GM12878 (cell line): Measurements from ENCODE around the gene CBFA2T3. TPM values are rescaled to one million over a fixed set of nuclear protein-coding genes. Genes with fewer than 3 reads are reported as not detected.

Source experiments
- ATAC-seq: fragments of 200-7000 bp; cut with Tn5 transposase; 3 replicates; pipeline ENCODE4 v1.9.1; 2020; ENCODE audit warnings: mild to moderate bottlenecking, moderate library complexity
- BruUV-seq: library from RNA; stranded (reverse); fragments of 400-500 nt; replicated peaks from 2 replicates; lab custom pipeline; 2021; lab: Mats Ljungman, UMichigan
- CTCF ChIA-PET: fragments of 300-600 bp; sonication (Branson Sonifier 250); formaldehyde crosslinking; extraction: SDS; loops from one replicate; lab custom pipeline; 2021; ENCODE audit warnings: inconsistent platforms; lab: Yijun Ruan, JAX
- POLR2A ChIA-PET: fragments of 350-600 bp; formaldehyde crosslinking; extraction: SDS; loops from one replicate; lab custom pipeline; 2021; ENCODE audit warnings: inconsistent platforms; lab: Charles Lee
- RAD21 ChIA-PET: fragments of 300-600 bp; sonication (Branson Sonifier 250); formaldehyde crosslinking; loops from one replicate; lab custom pipeline; 2023; ENCODE audit warnings: antibody characterized with exemption; ENCODE audit not compliant: unreplicated experiment; lab: Charles Lee
- SMC1A ChIA-PET: fragments of 300-600 bp; sonication (Branson Sonifier 250); formaldehyde crosslinking; loops from one replicate; lab custom pipeline; 2023; ENCODE audit not compliant: unreplicated experiment, uncharacterized antibody; lab: Charles Lee
- DNase-seq: peaks from one replicate; pipeline ENCODE4 v3.0.0-alpha.2; 2011; ENCODE audit warnings: low read depth, low spot score
- FAIRE-seq: peaks from 3 replicates; lab custom pipeline; 2011; peaks lifted over from hg19 to GRCh38; lab: Jason Lieb, UNC
- H2AFZ ChIP-seq: 2 replicates; pipeline ENCODE4 v1.6.0; 2011; ENCODE audit warnings: low read depth, low read length, control low read depth; ENCODE audit not compliant: control insufficient read depth
- H3K27ac ChIP-seq: 2 replicates; pipeline ENCODE4 v1.5.1; 2011; ENCODE audit warnings: control low read depth; ENCODE audit not compliant: control insufficient read depth, insufficient read depth
- H3K27me3 ChIP-seq, 2 experiments: replicated peaks in 1 of 2; 2 replicates each; pipeline versions ENCODE4 v1.6.0 to v1.6.1; 2011; ENCODE audit warnings: low read length in 1 of 2; ENCODE audit not compliant: control insufficient read depth in 2 of 2, insufficient read depth in 2 of 2
- H3K36me3 ChIP-seq, 2 experiments: 2 replicates each; pipeline ENCODE4 v1.5.1; 2011; ENCODE audit warnings: low read length in 1 of 2; ENCODE audit not compliant: control insufficient read depth in 2 of 2, insufficient read depth in 2 of 2
- H3K4me1 ChIP-seq: 2 replicates; pipeline ENCODE4 v1.6.1; 2011; ENCODE audit warnings: mild to moderate bottlenecking, low read length, moderate library complexity, mixed read lengths; ENCODE audit not compliant: control insufficient read depth, insufficient read depth
- H3K4me2 ChIP-seq: 2 replicates; pipeline ENCODE4 v1.6.0; 2011; ENCODE audit warnings: control low read depth; ENCODE audit not compliant: control insufficient read depth, insufficient read depth
- H3K4me3 ChIP-seq: fragments of 200-600 bp; sonication (generic); 2 replicates; pipeline ENCODE4 v1.5.1; 2016
- H3K79me2 ChIP-seq: 2 replicates; pipeline ENCODE4 v1.6.0; 2011; ENCODE audit warnings: low read length; ENCODE audit not compliant: control insufficient read depth, insufficient read depth
- H3K9ac ChIP-seq: 2 replicates; pipeline ENCODE4 v1.8.0; 2011; ENCODE audit warnings: low read length, control low read depth, mixed read lengths; ENCODE audit not compliant: control insufficient read depth, insufficient read depth
- H3K9me3 ChIP-seq: replicated peaks from 3 replicates; pipeline ENCODE4 v1.5.1; 2011; ENCODE audit warnings: mild to moderate bottlenecking, low read length; ENCODE audit not compliant: control insufficient read depth, insufficient read depth
- H4K20me1 ChIP-seq: 2 replicates; pipeline ENCODE4 v1.6.0; 2011; ENCODE audit not compliant: control insufficient read depth, insufficient read depth
- BHLHE40 ChIP-seq, 2 experiments: fragments of 450-650 bp in 1 of 2; IDR thresholded peaks; 2 replicates each; pipeline ENCODE4 v1.6.1; 2011 to 2017; ENCODE audit warnings: low read depth in 2 of 2, borderline replicate concordance in 1 of 2, improper control_type of control experiment in 1 of 2, low read length in 1 of 2, mild to moderate bottlenecking in 1 of 2
- JUNB ChIP-seq: IDR thresholded peaks from 2 replicates; pipeline ENCODE4 v1.6.1; 2016; ENCODE audit warnings: antibody characterized with exemption, mild to moderate bottlenecking
- KAT2A ChIP-seq: conservative IDR thresholded peaks from 2 replicates; pipeline ENCODE4 v1.6.1; 2011; ENCODE audit warnings: low read depth, low read length; ENCODE audit not compliant: control insufficient read depth
- MEF2A ChIP-seq: IDR thresholded peaks from 2 replicates; pipeline ENCODE4 v1.6.1; 2011; ENCODE audit warnings: low read depth, mild to moderate bottlenecking, low read length, moderate library complexity; ENCODE audit not compliant: insufficient read depth
- NBN ChIP-seq: fragments of 450-650 bp; IDR thresholded peaks from 2 replicates; pipeline ENCODE4 v1.6.1; 2016
- PML ChIP-seq: IDR thresholded peaks from 2 replicates; pipeline ENCODE4 v1.6.1; 2012; ENCODE audit warnings: low read length, inconsistent platforms
- SP1 ChIP-seq: IDR thresholded peaks from one replicate; pipeline ENCODE4 v1.6.1; 2011; ENCODE audit warnings: low read depth, low read length
- SRF ChIP-seq, 2 experiments: IDR thresholded peaks; 2 replicates each; pipeline ENCODE4 v1.6.1; 2011; ENCODE audit warnings: low read depth in 2 of 2, low read length in 2 of 2, mild to moderate bottlenecking in 1 of 2, moderate library complexity in 1 of 2
- SUPT20H ChIP-seq: IDR thresholded peaks from 2 replicates; pipeline ENCODE4 v1.6.1; 2011; ENCODE audit warnings: low read depth, mild to moderate bottlenecking, low read length, moderate library complexity, borderline replicate concordance; ENCODE audit not compliant: control insufficient read depth
- TCF3 ChIP-seq: IDR thresholded peaks from 2 replicates; pipeline ENCODE4 v1.6.1; 2012; ENCODE audit warnings: low read depth, mild to moderate bottlenecking, low read length, borderline replicate concordance; ENCODE audit not compliant: insufficient read depth
- ZSCAN29 ChIP-seq: fragments of 450-650 bp; IDR thresholded peaks from 2 replicates; pipeline ENCODE4 v1.6.1; 2017; ENCODE audit warnings: mild to moderate bottlenecking, moderate library complexity
- WGBS: methylation state at CpG from one replicate; pipeline ENCODE4 v1.1.6; 2016; ENCODE audit warnings: low lambda C conversion rate; ENCODE audit not compliant: insufficient replicate concordance, insufficient coverage; ENCODE audit errors: missing lambda C conversion rate; 5-methylcytosine and 5-hydroxymethylcytosine counted together
- in situ Hi-C: fragments of 300-500 bp; cut with MboI; formaldehyde crosslinking; loops from 9 replicates; pipeline ENCODE4 v1.14.3; 2018; ENCODE audit warnings: mixed read lengths
- intact Hi-C: fragments of 100-400 bp; cut with micrococcal nuclease; formaldehyde crosslinking; loops from one replicate; pipeline ENCODE4 v1.14.2; 2022; ENCODE audit not compliant: unreplicated experiment
- polyA plus RNA-seq, 11 experiments: library from polyadenylated mRNA; depleted of rRNA in 4 of 11; unstranded in 6 of 11; stranded (reverse) in 5 of 11; fragments of >200 nt; fragmentation: Nextera tagmentation in 4 of 11; fragmentation: Illumina TruSeq in 1 of 11; extraction: Ambion mirVana in 4 of 11; extraction: Trizol in 1 of 11; gene quantifications; 1 replicate in 1 of 11; 2 replicates in 10 of 11; pipeline versions ENCODE4 v1.2.1 to v1.2.3, GENCODE V29; 2011 to 2016; ENCODE audit warnings: inconsistent platforms in 2 of 11, missing spikeins in 2 of 11, low read depth in 1 of 11
- total RNA-seq, 4 experiments: library from RNA; depleted of rRNA in 3 of 4; stranded (reverse); fragments of >200 nt in 3 of 4; fragmentation: Illumina TruSeq in 1 of 4; extraction: Trizol in 1 of 4; gene quantifications; 2 replicates each; pipeline versions ENCODE4 v1.2.1 to v1.2.3, GENCODE V29; 2013 to 2021
- TF ChIP-seq, protein P1 (sequence below): IDR thresholded peaks from 2 replicates; pipeline ENCODE4 v1.6.1; 2012; ENCODE audit warnings: low read depth, low read length, improper control_type of control experiment
- TF ChIP-seq, protein P2 (sequence below): fragments of 150-350 bp; IDR thresholded peaks from 2 replicates; pipeline ENCODE4 v1.6.1; 2014; ENCODE audit warnings: mild to moderate bottlenecking, low read depth, low read length
- TF ChIP-seq, protein P3 (sequence below): fragments of 450-650 bp; IDR thresholded peaks from 2 replicates; pipeline ENCODE4 v1.6.1; 2017; ENCODE audit warnings: mild to moderate bottlenecking

Gene CBFA2T3
- total and polyA plus RNA-seq, 10 of the 15 experiments (the other 5 are each of a cell fraction or from before 2014, with no cell fraction given): 0.69 to 42.6 (median 4.5) TPM

DNA sequence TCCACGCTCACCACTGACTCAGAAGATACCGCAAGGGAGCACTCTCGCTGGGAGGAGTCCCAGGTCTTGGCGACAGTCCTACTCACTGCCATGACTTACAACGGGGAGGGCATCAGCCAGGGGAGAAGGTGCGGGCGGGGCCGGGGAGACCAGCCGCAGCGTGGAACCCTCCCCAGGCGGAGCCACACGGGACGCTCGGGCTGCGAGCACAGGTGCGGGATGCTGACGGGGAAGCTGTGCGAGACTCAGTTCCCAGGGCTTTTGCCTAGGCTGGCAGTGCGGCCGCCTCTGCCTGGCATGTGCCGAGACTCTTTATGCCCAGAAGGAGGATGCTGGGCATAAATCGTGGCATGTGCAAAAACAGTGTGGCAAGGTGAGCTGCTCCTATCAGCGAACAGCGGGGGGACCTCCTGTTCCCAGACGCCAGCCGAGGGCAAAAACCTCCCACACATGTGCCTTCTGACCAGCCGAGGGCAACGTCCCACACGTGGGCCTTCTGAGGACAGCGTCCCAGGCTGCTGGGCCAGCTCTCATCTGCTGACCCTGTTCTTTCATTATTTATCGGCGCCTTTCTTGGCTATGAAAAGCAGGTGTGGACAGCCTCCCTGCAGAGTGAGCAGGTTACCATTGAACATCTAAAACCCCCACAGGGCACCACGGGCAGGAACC, 126.3 kb downstream of the CBFA2T3 start:
- Histone ChIP-seq H3K4me1 (peaks cover 12% of the 10 kb centered on the region), H3K27me3 (no peaks in the 10 kb centered on the region), H3K9me3 (no peaks in the 10 kb centered on the region), H2AFZ (no peak overlapping the region), H3K9ac (no peak overlapping the region), H3K27ac (no peak overlapping the region), H3K4me3 (no peak overlapping the region), H4K20me1 (0 out of 2 replicates have a peak, but pooled peaks cover 2% of the 10 kb centered on the region), H3K79me2 (no peaks in the 10 kb centered on the region), H3K36me3 (no peaks in the 10 kb centered on the region; a peak in 1 of 4 replicates)
- POLR2A ChIA-PET: interaction anchor here (1.1 kb wide), 1 partner anchor 31 kb away, joined by 3 read pairs; no protein-coding TSS in a partner anchor
- CTCF ChIA-PET: no interaction called here
- ATAC-seq (no peak), DNase-seq (no peak), FAIRE-seq (no peak)
- no TSS peak for BruUV-seq
- intact Hi-C loops (no loop called here), in situ Hi-C loops (no loop called here)
- RAD21 ChIA-PET: no interaction called here
- SMC1A ChIA-PET: no interaction called here
- 91% methylated on average over 33 of the region's 33 CpGs for WGBS
- TF ChIP-seq TCF3 (no peak), ZSCAN29 (no peak), SRF (IDR thresholded peaks at IDR 0.05; ENCODE audit: low read depth in 2 of 2, low read length in 2 of 2) (no peak), SP1 (no peak), NBN (no peak), PML (no peak), JUNB (no peak), SUPT20H (no peak), MEF2A (no peak), KAT2A (no peak), BHLHE40 (IDR thresholded peaks at IDR 0.05; ENCODE audit: borderline replicate concordance in 1 of 2, low read depth in 2 of 2, low read length in 1 of 2) (no peak)
- TF ChIP-seq, protein P1, sequence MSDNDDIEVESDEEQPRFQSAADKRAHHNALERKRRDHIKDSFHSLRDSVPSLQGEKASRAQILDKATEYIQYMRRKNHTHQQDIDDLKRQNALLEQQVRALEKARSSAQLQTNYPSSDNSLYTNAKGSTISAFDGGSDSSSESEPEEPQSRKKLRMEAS: no peak
- TF ChIP-seq, protein P2, sequence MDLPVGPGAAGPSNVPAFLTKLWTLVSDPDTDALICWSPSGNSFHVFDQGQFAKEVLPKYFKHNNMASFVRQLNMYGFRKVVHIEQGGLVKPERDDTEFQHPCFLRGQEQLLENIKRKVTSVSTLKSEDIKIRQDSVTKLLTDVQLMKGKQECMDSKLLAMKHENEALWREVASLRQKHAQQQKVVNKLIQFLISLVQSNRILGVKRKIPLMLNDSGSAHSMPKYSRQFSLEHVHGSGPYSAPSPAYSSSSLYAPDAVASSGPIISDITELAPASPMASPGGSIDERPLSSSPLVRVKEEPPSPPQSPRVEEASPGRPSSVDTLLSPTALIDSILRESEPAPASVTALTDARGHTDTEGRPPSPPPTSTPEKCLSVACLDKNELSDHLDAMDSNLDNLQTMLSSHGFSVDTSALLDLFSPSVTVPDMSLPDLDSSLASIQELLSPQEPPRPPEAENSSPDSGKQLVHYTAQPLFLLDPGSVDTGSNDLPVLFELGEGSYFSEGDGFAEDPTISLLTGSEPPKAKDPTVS: no peak
- TF ChIP-seq, protein P3, sequence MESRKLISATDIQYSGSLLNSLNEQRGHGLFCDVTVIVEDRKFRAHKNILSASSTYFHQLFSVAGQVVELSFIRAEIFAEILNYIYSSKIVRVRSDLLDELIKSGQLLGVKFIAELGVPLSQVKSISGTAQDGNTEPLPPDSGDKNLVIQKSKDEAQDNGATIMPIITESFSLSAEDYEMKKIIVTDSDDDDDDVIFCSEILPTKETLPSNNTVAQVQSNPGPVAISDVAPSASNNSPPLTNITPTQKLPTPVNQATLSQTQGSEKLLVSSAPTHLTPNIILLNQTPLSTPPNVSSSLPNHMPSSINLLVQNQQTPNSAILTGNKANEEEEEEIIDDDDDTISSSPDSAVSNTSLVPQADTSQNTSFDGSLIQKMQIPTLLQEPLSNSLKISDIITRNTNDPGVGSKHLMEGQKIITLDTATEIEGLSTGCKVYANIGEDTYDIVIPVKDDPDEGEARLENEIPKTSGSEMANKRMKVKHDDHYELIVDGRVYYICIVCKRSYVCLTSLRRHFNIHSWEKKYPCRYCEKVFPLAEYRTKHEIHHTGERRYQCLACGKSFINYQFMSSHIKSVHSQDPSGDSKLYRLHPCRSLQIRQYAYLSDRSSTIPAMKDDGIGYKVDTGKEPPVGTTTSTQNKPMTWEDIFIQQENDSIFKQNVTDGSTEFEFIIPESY: no peak
- TF ChIP-seq, all 136 proteins: peak for 0
- no peak overlapping the region for H3K4me2 ChIP-seq
